GM12878 (cell line): ENCODE measurements around the gene UBAP2. TPM values are rescaled to one million over a fixed set of nuclear protein-coding genes. Genes with fewer than 3 reads are reported as not detected.

Source experiments
- ATAC-seq: fragments of 200-7000 bp; cut with Tn5 transposase; 3 replicates; pipeline ENCODE4 v1.9.1; 2020; ENCODE audit warnings: mild to moderate bottlenecking, moderate library complexity
- BruUV-seq: library from RNA; stranded (reverse); fragments of 400-500 nt; replicated peaks from 2 replicates; lab custom pipeline; 2021; lab: Mats Ljungman, UMichigan
- CTCF ChIA-PET: fragments of 300-600 bp; sonication (Branson Sonifier 250); formaldehyde crosslinking; extraction: SDS; loops from one replicate; lab custom pipeline; 2021; ENCODE audit warnings: inconsistent platforms; lab: Yijun Ruan, JAX
- POLR2A ChIA-PET: fragments of 350-600 bp; formaldehyde crosslinking; extraction: SDS; loops from one replicate; lab custom pipeline; 2021; ENCODE audit warnings: inconsistent platforms; lab: Charles Lee
- RAD21 ChIA-PET: fragments of 300-600 bp; sonication (Branson Sonifier 250); formaldehyde crosslinking; loops from one replicate; lab custom pipeline; 2023; ENCODE audit warnings: antibody characterized with exemption; ENCODE audit not compliant: unreplicated experiment; lab: Charles Lee
- SMC1A ChIA-PET: fragments of 300-600 bp; sonication (Branson Sonifier 250); formaldehyde crosslinking; loops from one replicate; lab custom pipeline; 2023; ENCODE audit not compliant: unreplicated experiment, uncharacterized antibody; lab: Charles Lee
- DNase-seq: peaks from one replicate; pipeline ENCODE4 v3.0.0-alpha.2; 2011; ENCODE audit warnings: low read depth, low spot score
- FAIRE-seq: peaks from 3 replicates; lab custom pipeline; 2011; peaks lifted over from hg19 to GRCh38; lab: Jason Lieb, UNC
- H2AFZ ChIP-seq: 2 replicates; pipeline ENCODE4 v1.6.0; 2011; ENCODE audit warnings: low read depth, low read length, control low read depth; ENCODE audit not compliant: control insufficient read depth
- H3K27ac ChIP-seq: 2 replicates; pipeline ENCODE4 v1.5.1; 2011; ENCODE audit warnings: control low read depth; ENCODE audit not compliant: control insufficient read depth, insufficient read depth
- H3K27me3 ChIP-seq, 2 experiments: replicated peaks in 1 of 2; 2 replicates each; pipeline versions ENCODE4 v1.6.0 to v1.6.1; 2011; ENCODE audit warnings: low read length in 1 of 2; ENCODE audit not compliant: control insufficient read depth in 2 of 2, insufficient read depth in 2 of 2
- H3K36me3 ChIP-seq, 2 experiments: 2 replicates each; pipeline ENCODE4 v1.5.1; 2011; ENCODE audit warnings: low read length in 1 of 2; ENCODE audit not compliant: control insufficient read depth in 2 of 2, insufficient read depth in 2 of 2
- H3K4me1 ChIP-seq: 2 replicates; pipeline ENCODE4 v1.6.1; 2011; ENCODE audit warnings: mild to moderate bottlenecking, low read length, moderate library complexity, mixed read lengths; ENCODE audit not compliant: control insufficient read depth, insufficient read depth
- H3K4me2 ChIP-seq: 2 replicates; pipeline ENCODE4 v1.6.0; 2011; ENCODE audit warnings: control low read depth; ENCODE audit not compliant: control insufficient read depth, insufficient read depth
- H3K4me3 ChIP-seq: fragments of 200-600 bp; sonication (generic); 2 replicates; pipeline ENCODE4 v1.5.1; 2016
- H3K79me2 ChIP-seq: 2 replicates; pipeline ENCODE4 v1.6.0; 2011; ENCODE audit warnings: low read length; ENCODE audit not compliant: control insufficient read depth, insufficient read depth
- H3K9ac ChIP-seq: 2 replicates; pipeline ENCODE4 v1.8.0; 2011; ENCODE audit warnings: low read length, control low read depth, mixed read lengths; ENCODE audit not compliant: control insufficient read depth, insufficient read depth
- H3K9me3 ChIP-seq: replicated peaks from 3 replicates; pipeline ENCODE4 v1.5.1; 2011; ENCODE audit warnings: mild to moderate bottlenecking, low read length; ENCODE audit not compliant: control insufficient read depth, insufficient read depth
- H4K20me1 ChIP-seq: 2 replicates; pipeline ENCODE4 v1.6.0; 2011; ENCODE audit not compliant: control insufficient read depth, insufficient read depth
- BHLHE40 ChIP-seq, 2 experiments: fragments of 450-650 bp in 1 of 2; IDR thresholded peaks; 2 replicates each; pipeline ENCODE4 v1.6.1; 2011 to 2017; ENCODE audit warnings: low read depth in 2 of 2, borderline replicate concordance in 1 of 2, improper control_type of control experiment in 1 of 2, low read length in 1 of 2, mild to moderate bottlenecking in 1 of 2
- ETV6 ChIP-seq, 2 experiments: fragments of 450-650 bp in 1 of 2; IDR thresholded peaks in 1 of 2; conservative IDR thresholded peaks in 1 of 2; 2 replicates each; pipeline ENCODE4 v1.6.1; 2014; ENCODE audit warnings: antibody characterized with exemption in 1 of 2, borderline replicate concordance in 1 of 2, low read depth in 1 of 2, mild to moderate bottlenecking in 1 of 2, moderate library complexity in 1 of 2
- IRF4 ChIP-seq: IDR thresholded peaks from 2 replicates; pipeline ENCODE4 v1.6.1; 2011; ENCODE audit warnings: low read depth, low read length
- MTA2 ChIP-seq: fragments of 450-650 bp; IDR thresholded peaks from 2 replicates; pipeline ENCODE4 v1.6.1; 2016; ENCODE audit warnings: low read depth, mild to moderate bottlenecking, moderate library complexity
- NR2C1 ChIP-seq: fragments of 450-650 bp; IDR thresholded peaks from 2 replicates; pipeline ENCODE4 v1.6.1; 2017; ENCODE audit warnings: antibody characterized with exemption, mild to moderate bottlenecking, moderate library complexity
- NR2C2 ChIP-seq: IDR thresholded peaks from 2 replicates; pipeline ENCODE4 v1.6.1; 2011; ENCODE audit warnings: borderline replicate concordance, low read depth; ENCODE audit not compliant: control insufficient read depth, insufficient read length
- WGBS: methylation state at CpG from one replicate; pipeline ENCODE4 v1.1.6; 2016; ENCODE audit warnings: low lambda C conversion rate; ENCODE audit not compliant: insufficient replicate concordance, insufficient coverage; ENCODE audit errors: missing lambda C conversion rate; 5-methylcytosine and 5-hydroxymethylcytosine counted together
- in situ Hi-C: fragments of 300-500 bp; cut with MboI; formaldehyde crosslinking; loops from 9 replicates; pipeline ENCODE4 v1.14.3; 2018; ENCODE audit warnings: mixed read lengths
- intact Hi-C: fragments of 100-400 bp; cut with micrococcal nuclease; formaldehyde crosslinking; loops from one replicate; pipeline ENCODE4 v1.14.2; 2022; ENCODE audit not compliant: unreplicated experiment
- polyA plus RNA-seq, 11 experiments: library from polyadenylated mRNA; depleted of rRNA in 4 of 11; unstranded in 6 of 11; stranded (reverse) in 5 of 11; fragments of >200 nt; fragmentation: Nextera tagmentation in 4 of 11; fragmentation: Illumina TruSeq in 1 of 11; extraction: Ambion mirVana in 4 of 11; extraction: Trizol in 1 of 11; gene quantifications; 1 replicate in 1 of 11; 2 replicates in 10 of 11; pipeline versions ENCODE4 v1.2.1 to v1.2.3, GENCODE V29; 2011 to 2016; ENCODE audit warnings: inconsistent platforms in 2 of 11, missing spikeins in 2 of 11, low read depth in 1 of 11
- total RNA-seq, 4 experiments: library from RNA; depleted of rRNA in 3 of 4; stranded (reverse); fragments of >200 nt in 3 of 4; fragmentation: Illumina TruSeq in 1 of 4; extraction: Trizol in 1 of 4; gene quantifications; 2 replicates each; pipeline versions ENCODE4 v1.2.1 to v1.2.3, GENCODE V29; 2013 to 2021
- TF ChIP-seq, protein P1 (sequence below): IDR thresholded peaks from 2 replicates; pipeline ENCODE4 v1.6.1; 2012; ENCODE audit warnings: low read depth, low read length, improper control_type of control experiment
- TF ChIP-seq, protein P2 (sequence below): fragments of 450-650 bp; IDR thresholded peaks from 2 replicates; pipeline ENCODE4 v1.6.1; 2017; ENCODE audit warnings: mild to moderate bottlenecking, moderate library complexity

The UBAP2 gene
- total and polyA plus RNA-seq, 10 of the 15 experiments (the other 5 are each of a cell fraction or from before 2014, with no cell fraction given): 8.5 to 48.2 (median 28.1) TPM

- CTCF ChIA-PET: no interaction called here
Measured at GRCh38 chr9:34037626-34038025, 11.1 kb downstream of the UBAP2 start.

More at GRCh38 chr9:34037626-34038025, 11.1 kb downstream of the UBAP2 start:
- SMC1A ChIA-PET: interaction anchor here (1.0 kb wide), 1 partner anchor 36 kb away, joined by 3 read pairs; no protein-coding TSS in a partner anchor
- Histone ChIP-seq H3K4me2 (no peak overlapping the region), H3K36me3 (no peaks in the 10 kb centered on the region; a peak in 1 of 4 replicates)
- TF ChIP-seq BHLHE40 (IDR thresholded peaks at IDR 0.05; ENCODE audit: borderline replicate concordance in 1 of 2, low read depth in 2 of 2, low read length in 1 of 2) (no peak), NR2C1 (no peak), NR2C2 (no peak), IRF4 (no peak), MTA2 (no peak), ETV6 (conservative IDR thresholded peaks at IDR 0.05 in 1 of 2, IDR thresholded peaks at IDR 0.05 in 1 of 2; ENCODE audit: borderline replicate concordance in 1 of 2, low read depth in 1 of 2) (no peak)
- TF ChIP-seq, protein P1, sequence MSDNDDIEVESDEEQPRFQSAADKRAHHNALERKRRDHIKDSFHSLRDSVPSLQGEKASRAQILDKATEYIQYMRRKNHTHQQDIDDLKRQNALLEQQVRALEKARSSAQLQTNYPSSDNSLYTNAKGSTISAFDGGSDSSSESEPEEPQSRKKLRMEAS: no peak
- TF ChIP-seq, protein P2, sequence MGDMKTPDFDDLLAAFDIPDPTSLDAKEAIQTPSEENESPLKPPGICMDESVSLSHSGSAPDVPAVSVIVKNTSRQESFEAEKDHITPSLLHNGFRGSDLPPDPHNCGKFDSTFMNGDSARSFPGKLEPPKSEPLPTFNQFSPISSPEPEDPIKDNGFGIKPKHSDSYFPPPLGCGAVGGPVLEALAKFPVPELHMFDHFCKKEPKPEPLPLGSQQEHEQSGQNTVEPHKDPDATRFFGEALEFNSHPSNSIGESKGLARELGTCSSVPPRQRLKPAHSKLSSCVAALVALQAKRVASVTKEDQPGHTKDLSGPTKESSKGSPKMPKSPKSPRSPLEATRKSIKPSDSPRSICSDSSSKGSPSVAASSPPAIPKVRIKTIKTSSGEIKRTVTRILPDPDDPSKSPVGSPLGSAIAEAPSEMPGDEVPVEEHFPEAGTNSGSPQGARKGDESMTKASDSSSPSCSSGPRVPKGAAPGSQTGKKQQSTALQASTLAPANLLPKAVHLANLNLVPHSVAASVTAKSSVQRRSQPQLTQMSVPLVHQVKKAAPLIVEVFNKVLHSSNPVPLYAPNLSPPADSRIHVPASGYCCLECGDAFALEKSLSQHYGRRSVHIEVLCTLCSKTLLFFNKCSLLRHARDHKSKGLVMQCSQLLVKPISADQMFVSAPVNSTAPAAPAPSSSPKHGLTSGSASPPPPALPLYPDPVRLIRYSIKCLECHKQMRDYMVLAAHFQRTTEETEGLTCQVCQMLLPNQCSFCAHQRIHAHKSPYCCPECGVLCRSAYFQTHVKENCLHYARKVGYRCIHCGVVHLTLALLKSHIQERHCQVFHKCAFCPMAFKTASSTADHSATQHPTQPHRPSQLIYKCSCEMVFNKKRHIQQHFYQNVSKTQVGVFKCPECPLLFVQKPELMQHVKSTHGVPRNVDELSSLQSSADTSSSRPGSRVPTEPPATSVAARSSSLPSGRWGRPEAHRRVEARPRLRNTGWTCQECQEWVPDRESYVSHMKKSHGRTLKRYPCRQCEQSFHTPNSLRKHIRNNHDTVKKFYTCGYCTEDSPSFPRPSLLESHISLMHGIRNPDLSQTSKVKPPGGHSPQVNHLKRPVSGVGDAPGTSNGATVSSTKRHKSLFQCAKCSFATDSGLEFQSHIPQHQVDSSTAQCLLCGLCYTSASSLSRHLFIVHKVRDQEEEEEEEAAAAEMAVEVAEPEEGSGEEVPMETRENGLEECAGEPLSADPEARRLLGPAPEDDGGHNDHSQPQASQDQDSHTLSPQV: no peak
- TF ChIP-seq, all 136 proteins: peak for 0
- DNase-seq (no peak), FAIRE-seq (no peak), ATAC-seq (no peak)
- no peaks in the 10 kb centered on the region for H3K9me3 ChIP-seq
- in situ Hi-C loops (no loop called here), intact Hi-C loops (no loop called here)
- 53% methylated on average over 2 of the region's 2 CpGs for WGBS
- peaks cover 47% of the 10 kb centered on the region for H3K79me2 ChIP-seq
- no peaks in the 10 kb centered on the region for H3K4me1 ChIP-seq
- no peak overlapping the region for H2AFZ ChIP-seq
- no peak overlapping the region for H3K9ac ChIP-seq
- ChIA-PET RAD21 (no interaction called here), POLR2A (interaction anchor here (0.7 kb wide), 1 partner anchor 666 kb away, joined by 4 read pairs; no protein-coding TSS in a partner anchor)
- no peaks in the 10 kb centered on the region for H3K27me3 ChIP-seq
- no peaks in the 10 kb centered on the region for H4K20me1 ChIP-seq
- no peak overlapping the region for H3K4me3 ChIP-seq
- H3K27ac ChIP-seq: no peak overlapping the region
- no TSS peak for BruUV-seq
